Activated naive CD4-positive, alpha-beta T cell treated with anti-CD3 and anti-CD28 coated beads, Interleukin-2, amount 50 U/mL, for 24 hours (primary cell): ENCODE measurements around the gene BRF1.

ENCODE experiments used
- H3K27ac Mint-ChIP-seq: one replicate; pipeline ENCODE4 v1.8.0; 2021; ENCODE audit warnings: mild to moderate bottlenecking, mixed read lengths
- H3K27me3 Mint-ChIP-seq: one replicate; pipeline ENCODE4 v1.8.0; 2021; ENCODE audit warnings: mixed read lengths
- H3K36me3 Mint-ChIP-seq: one replicate; pipeline ENCODE4 v1.8.0; 2021; ENCODE audit warnings: mixed read lengths
- H3K4me1 Mint-ChIP-seq: one replicate; pipeline ENCODE4 v1.8.0; 2021; ENCODE audit warnings: mixed read lengths
- H3K4me3 Mint-ChIP-seq: one replicate; pipeline ENCODE4 v1.8.0; 2021; ENCODE audit warnings: mild to moderate bottlenecking, mixed read lengths
- H3K9me3 Mint-ChIP-seq: one replicate; pipeline ENCODE4 v1.8.0; 2021; ENCODE audit warnings: mixed read lengths

BRF1 gene

GRCh38 chr14:105160776-105161175, 140.0 kb downstream of the BRF1 start:
- Mint-ChIP-seq H3K9me3 (no peaks in the 10 kb centered on the region), H3K27ac (no peak overlapping the region), H3K27me3 (peaks cover 1% of the 10 kb centered on the region), H3K36me3 (no peaks in the 10 kb centered on the region), H3K4me1 (no peaks in the 10 kb centered on the region), H3K4me3 (no peak overlapping the region)

- Mint-ChIP-seq H3K36me3 (no peaks in the 10 kb centered on the region), H3K4me1 (no peaks in the 10 kb centered on the region), H3K9me3 (no peaks in the 10 kb centered on the region), H3K27ac (no peak overlapping the region), H3K27me3 (no peaks in the 10 kb centered on the region), H3K4me3 (no peak overlapping the region)
These were observed 141.5 kb downstream of the BRF1 start for GRCh38 chr14:105159344-105159743.
